ENCODE results near the gene IL6ST.

Gene IL6ST

GRCh38 chr5:56012281-56012963 lies 17.7 kb upstream of the IL6ST start:
- POLR2A ChIA-PET: no interaction called here
- DNase-seq (ENCODE audit: extremely low spot score): no peak
- CTCF ChIA-PET: no interaction called here
- TF ChIP-seq LEF1 (IDR thresholded peaks at IDR 0.05; ENCODE audit: borderline replicate concordance): no peak
- no peak for TF ChIP-seq FOXM1 (IDR thresholded peaks at IDR 0.05; ENCODE audit: borderline replicate concordance)
- no peak for TF ChIP-seq NFRKB (IDR thresholded peaks at IDR 0.05)
- TF ChIP-seq BHLHE40 (IDR thresholded peaks at IDR 0.05; ENCODE audit: borderline replicate concordance): no peak
- no peak for TF ChIP-seq ARNT (IDR thresholded peaks at IDR 0.05)
- TF ChIP-seq SUZ12 (IDR thresholded peaks at IDR 0.05): no peak
- TF ChIP-seq FOXK2 (IDR thresholded peaks at IDR 0.05): no peak
- no peak for TF ChIP-seq CTBP1 (IDR thresholded peaks at IDR 0.05; ENCODE audit: borderline replicate concordance)
- no peak for TF ChIP-seq PKNOX1 (IDR thresholded peaks at IDR 0.05)
- TF ChIP-seq TARDBP (IDR thresholded peaks at IDR 0.05): no peak
- no peak for TF ChIP-seq FOXA1 (IDR thresholded peaks at IDR 0.05)
- TF ChIP-seq ELF4 (IDR thresholded peaks at IDR 0.05): no peak
- TF ChIP-seq HDGF (IDR thresholded peaks at IDR 0.05; ENCODE audit: borderline replicate concordance): no peak
- TF ChIP-seq L3MBTL2 (conservative IDR thresholded peaks at IDR 0.05): no peak
- no peak for TF ChIP-seq SP1 (IDR thresholded peaks at IDR 0.05)
- TF ChIP-seq ZNF384 (IDR thresholded peaks at IDR 0.05): no peak

GRCh38 chr5:56011835-56012234 lies 17.1 kb upstream of the IL6ST start:
- ChIA-PET CTCF (no interaction called here), POLR2A (no interaction called here)
- no peak for DNase-seq (ENCODE audit: extremely low spot score)
- TF ChIP-seq FOXA1 (IDR thresholded peaks at IDR 0.05): no peak
- no peak for TF ChIP-seq ELF4 (IDR thresholded peaks at IDR 0.05)
- no peak for TF ChIP-seq L3MBTL2 (conservative IDR thresholded peaks at IDR 0.05)
- TF ChIP-seq SP1 (IDR thresholded peaks at IDR 0.05): no peak
- no peak for TF ChIP-seq SUZ12 (IDR thresholded peaks at IDR 0.05)
- no peak for TF ChIP-seq FOXM1 (IDR thresholded peaks at IDR 0.05; ENCODE audit: borderline replicate concordance)
- TF ChIP-seq CTBP1 (IDR thresholded peaks at IDR 0.05; ENCODE audit: borderline replicate concordance): no peak
- TF ChIP-seq BHLHE40 (IDR thresholded peaks at IDR 0.05; ENCODE audit: borderline replicate concordance): no peak
- TF ChIP-seq ARNT (IDR thresholded peaks at IDR 0.05): no peak
- no peak for TF ChIP-seq HDGF (IDR thresholded peaks at IDR 0.05; ENCODE audit: borderline replicate concordance)
- no peak for TF ChIP-seq ZNF384 (IDR thresholded peaks at IDR 0.05)
- no peak for TF ChIP-seq FOXK2 (IDR thresholded peaks at IDR 0.05)
- TF ChIP-seq PKNOX1 (IDR thresholded peaks at IDR 0.05): no peak
- TF ChIP-seq NFRKB (IDR thresholded peaks at IDR 0.05): no peak
- TF ChIP-seq LEF1 (IDR thresholded peaks at IDR 0.05; ENCODE audit: borderline replicate concordance): no peak
- TF ChIP-seq TARDBP (IDR thresholded peaks at IDR 0.05): no peak

GRCh38 chr5:56010431-56010830 lies 15.7 kb upstream of the IL6ST start:
- CTCF ChIA-PET: no interaction called here
- no peak for TF ChIP-seq HDGF (IDR thresholded peaks at IDR 0.05; ENCODE audit: borderline replicate concordance)
- POLR2A ChIA-PET: no interaction called here
- DNase-seq (ENCODE audit: extremely low spot score): no peak

DNA sequence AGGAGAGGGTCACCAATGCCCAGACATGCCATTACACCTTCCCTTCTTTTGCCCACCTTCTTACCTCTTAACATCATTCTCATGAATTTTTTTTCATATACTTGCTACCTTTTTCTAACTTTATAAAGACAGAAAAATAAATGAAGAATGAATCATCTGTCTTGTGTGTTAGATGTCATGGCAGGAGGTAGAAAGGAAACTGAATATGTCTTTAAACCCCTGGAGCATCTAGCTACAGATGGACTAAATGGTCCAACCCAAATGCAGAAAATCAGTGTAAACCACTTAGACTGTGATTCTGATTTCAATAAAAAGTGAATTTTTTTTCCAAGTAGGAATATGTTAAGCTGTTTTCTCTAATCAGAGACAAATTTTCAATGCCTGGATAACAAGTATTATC lies 11.8 kb upstream of the IL6ST start:
- POLR2A ChIA-PET: no interaction called here
- TF ChIP-seq LEF1 (IDR thresholded peaks at IDR 0.05; ENCODE audit: borderline replicate concordance): no peak
- TF ChIP-seq ELF4 (IDR thresholded peaks at IDR 0.05): no peak
- no peak for TF ChIP-seq HDGF (IDR thresholded peaks at IDR 0.05; ENCODE audit: borderline replicate concordance)
- no peak for TF ChIP-seq ARNT (IDR thresholded peaks at IDR 0.05)
- no peak for DNase-seq (ENCODE audit: extremely low spot score)
- CTCF ChIA-PET: no interaction called here

DNA sequence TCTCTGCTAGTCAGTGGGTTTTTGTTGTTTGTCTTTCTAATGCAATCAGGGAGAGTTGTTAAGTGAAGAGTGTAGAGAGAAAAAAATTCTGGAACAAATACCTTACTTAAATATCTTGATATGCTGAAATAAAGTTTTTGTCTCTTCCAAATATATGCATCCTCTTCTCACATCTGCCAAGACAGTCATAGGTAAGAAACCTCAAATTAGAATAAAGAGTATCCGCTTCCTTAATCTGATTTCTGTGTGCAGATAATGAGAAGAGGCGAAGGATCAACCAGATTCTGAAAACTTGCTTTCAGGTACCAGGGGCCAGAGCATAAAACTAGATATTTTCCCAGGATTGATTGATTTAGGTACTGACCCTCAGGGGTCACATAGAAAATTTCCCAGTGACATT lies 11.3 kb upstream of the IL6ST start:
- CTCF ChIA-PET: no interaction called here
- POLR2A ChIA-PET: no interaction called here
- DNase-seq (ENCODE audit: extremely low spot score): no peak
- no peak for TF ChIP-seq BHLHE40 (IDR thresholded peaks at IDR 0.05; ENCODE audit: borderline replicate concordance)

- ChIA-PET POLR2A (interaction anchor here (1.1 kb wide), 1 partner anchor 10 kb away, joined by 4 read pairs; the partner anchor contains the start of gene IL6ST), CTCF (no interaction called here)
- no peak for TF ChIP-seq FOXK2 (IDR thresholded peaks at IDR 0.05)
- TF ChIP-seq TARDBP (IDR thresholded peaks at IDR 0.05): no peak
- TF ChIP-seq HDGF (IDR thresholded peaks at IDR 0.05; ENCODE audit: borderline replicate concordance): no peak
- no peak for TF ChIP-seq L3MBTL2 (conservative IDR thresholded peaks at IDR 0.05)
- TF ChIP-seq SP1 (IDR thresholded peaks at IDR 0.05): no peak
- no peak for TF ChIP-seq PKNOX1 (IDR thresholded peaks at IDR 0.05)
- no peak for TF ChIP-seq ELF4 (IDR thresholded peaks at IDR 0.05)
- no peak for TF ChIP-seq LEF1 (IDR thresholded peaks at IDR 0.05; ENCODE audit: borderline replicate concordance)
- TF ChIP-seq ZNF384 (IDR thresholded peaks at IDR 0.05): no peak
- DNase-seq (ENCODE audit: extremely low spot score): no peak
Measured at GRCh38 chr5:56004874-56005273, 10.1 kb upstream of the IL6ST start.

DNA sequence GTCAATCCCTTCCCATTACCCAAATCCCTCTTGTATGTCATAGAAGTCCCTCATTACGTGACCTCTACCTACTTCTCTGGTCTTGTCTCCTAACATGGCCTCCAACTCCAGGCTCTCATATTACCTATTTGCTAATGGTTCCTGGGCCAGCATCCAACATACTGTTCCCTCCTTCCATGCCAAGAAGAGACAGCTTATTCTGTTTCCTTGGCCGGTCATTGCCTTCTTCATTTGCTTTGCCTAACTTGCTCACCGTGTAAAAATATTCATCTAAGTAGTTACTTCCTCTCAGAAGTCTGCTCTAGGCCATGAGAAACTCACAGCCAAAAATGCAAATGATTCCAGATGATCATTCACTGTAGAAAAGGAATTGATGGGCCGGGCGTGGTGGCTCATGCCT lies 8.9 kb upstream of the IL6ST start:
- TF ChIP-seq HDGF (IDR thresholded peaks at IDR 0.05; ENCODE audit: borderline replicate concordance) (no peak), BHLHE40 (IDR thresholded peaks at IDR 0.05; ENCODE audit: borderline replicate concordance) (no peak), LEF1 (IDR thresholded peaks at IDR 0.05; ENCODE audit: borderline replicate concordance) (no peak), FOXA1 (IDR thresholded peaks at IDR 0.05) (no peak), FOXM1 (IDR thresholded peaks at IDR 0.05; ENCODE audit: borderline replicate concordance) (no peak), ZNF384 (IDR thresholded peaks at IDR 0.05) (no peak), NFRKB (IDR thresholded peaks at IDR 0.05) (no peak), CTBP1 (IDR thresholded peaks at IDR 0.05; ENCODE audit: borderline replicate concordance) (no peak), ARNT (IDR thresholded peaks at IDR 0.05) (no peak), SP1 (IDR thresholded peaks at IDR 0.05) (no peak), PKNOX1 (IDR thresholded peaks at IDR 0.05) (no peak), SUZ12 (IDR thresholded peaks at IDR 0.05) (no peak), FOXK2 (IDR thresholded peaks at IDR 0.05) (no peak), TARDBP (IDR thresholded peaks at IDR 0.05) (no peak)
- POLR2A ChIA-PET: no interaction called here
- CTCF ChIA-PET: interaction anchor here (0.5 kb wide), 1 partner anchor 837 kb away, joined by 3 read pairs; no protein-coding TSS in a partner anchor
- no peak for DNase-seq (ENCODE audit: extremely low spot score)
